Duodenal mucosa (tissue), 2 donors: ENCODE results near the gene GLCCI1.

Experiments used
- H3K27ac ChIP-seq: one replicate; pipeline ENCODE4 v1.7.0; 2013; ENCODE audit warnings: low read depth, low read length
- H3K27me3 ChIP-seq, 2 donors: one replicate each; pipeline ENCODE4 v1.7.0; 2013; ENCODE audit warnings: low read length in 2 of 2, control low read depth in 1 of 2; ENCODE audit not compliant: insufficient read depth in 2 of 2, control insufficient read depth in 1 of 2
- H3K36me3 ChIP-seq, 2 donors: one replicate each; pipeline ENCODE4 v1.7.0; 2013; ENCODE audit warnings: low read length in 2 of 2, control low read depth in 1 of 2; ENCODE audit not compliant: insufficient read depth in 2 of 2, control insufficient read depth in 1 of 2
- H3K4me1 ChIP-seq, 2 donors: one replicate each; pipeline ENCODE4 v1.7.0; 2013; ENCODE audit warnings: low read length in 2 of 2, control low read depth in 1 of 2; ENCODE audit not compliant: insufficient read depth in 2 of 2, control insufficient read depth in 1 of 2
- H3K4me3 ChIP-seq, 2 donors: one replicate each; pipeline ENCODE4 v1.7.0; 2013; ENCODE audit warnings: low read length in 2 of 2, low read depth in 1 of 2
- H3K9ac ChIP-seq, 2 donors: one replicate each; pipeline ENCODE4 v1.7.0; 2013; ENCODE audit warnings: low read length in 2 of 2, low read depth in 1 of 2
- H3K9me3 ChIP-seq, 2 donors: one replicate each; pipeline ENCODE4 v1.7.0; 2013; ENCODE audit warnings: low read length in 2 of 2, control low read depth in 1 of 2; ENCODE audit not compliant: control insufficient read depth in 1 of 2

GLCCI1 gene

DNA sequence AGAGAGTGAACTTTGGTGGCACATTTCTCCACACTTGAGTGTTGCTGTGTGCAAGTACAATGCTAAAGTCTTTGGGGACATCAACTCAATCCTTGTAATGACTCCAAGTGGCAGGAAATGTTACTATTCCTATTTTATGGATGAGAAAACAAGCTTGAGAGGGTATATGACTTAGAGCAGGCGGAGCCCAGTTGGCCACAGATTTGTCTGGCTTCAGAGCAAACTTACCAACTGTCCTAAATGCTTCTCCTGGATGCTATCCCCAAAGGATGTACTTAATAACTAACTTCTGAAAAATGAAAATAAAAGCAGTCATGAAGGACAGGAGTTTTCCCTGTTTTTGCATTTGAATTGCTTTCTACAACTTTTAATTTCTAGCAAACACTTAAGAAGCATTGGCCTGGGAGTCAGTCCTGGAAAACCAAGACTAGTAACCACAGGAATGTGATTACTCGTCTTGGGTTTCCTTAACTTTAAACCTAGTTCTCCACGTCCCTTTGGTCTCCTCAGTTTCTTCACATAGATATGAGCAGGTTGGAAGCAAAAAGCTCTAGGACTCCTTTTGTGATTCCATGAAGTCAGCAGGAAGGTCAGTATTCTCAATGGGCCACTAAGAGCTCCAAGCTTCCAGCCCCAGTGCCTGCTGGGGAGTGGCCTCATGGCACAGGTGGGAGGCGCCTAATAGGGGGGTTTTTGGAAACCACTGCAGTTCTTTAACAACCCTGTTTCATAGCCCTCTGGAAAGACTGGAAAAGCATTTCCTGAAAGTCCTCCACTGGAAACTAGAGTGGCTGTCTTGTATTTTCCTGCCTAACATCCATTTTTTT lies 140.8 kb downstream of the GLCCI1 start:
- H3K9ac ChIP-seq, result no peak overlapping the region

DNA sequence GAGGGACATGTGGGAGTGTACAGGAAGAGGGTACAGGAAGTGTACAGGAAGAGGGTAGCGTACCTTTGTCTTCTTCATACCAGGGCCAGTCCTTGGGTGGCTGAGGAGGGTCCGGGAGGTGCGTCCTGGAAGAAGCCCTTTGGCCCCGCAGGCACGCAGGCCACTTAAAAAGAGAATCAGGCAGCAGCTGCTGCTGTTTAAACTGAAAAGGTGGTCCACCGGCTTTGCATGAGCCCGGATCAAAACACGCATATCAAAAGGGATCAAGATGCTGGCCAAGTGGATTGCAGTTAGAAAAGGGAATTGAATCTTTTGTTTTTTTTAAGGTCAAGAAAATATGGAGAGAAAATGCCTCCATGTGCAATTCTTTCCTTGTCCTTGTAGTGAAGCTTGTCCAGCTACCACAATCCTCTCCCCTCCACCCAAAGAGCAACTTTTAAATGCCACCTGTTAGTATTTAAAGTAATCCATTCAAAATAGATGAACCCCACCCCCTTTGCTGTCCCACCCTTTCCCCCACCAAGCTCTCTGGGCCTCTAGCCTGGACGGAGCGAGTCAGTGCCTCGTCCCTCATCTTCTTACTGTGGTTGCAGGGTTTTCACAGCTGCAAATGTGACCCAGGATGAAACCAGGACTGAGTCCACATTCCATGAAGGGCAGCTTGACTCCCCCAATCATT lies 142.8 kb downstream of the GLCCI1 start:
- Histone ChIP-seq H3K4me3 (no peak overlapping the region), H3K9me3 (no peaks in the 10 kb centered on the region), H3K27ac (no peak overlapping the region), H3K9ac (no peak overlapping the region), H3K36me3 (peaks cover 0 to 7% of the 10 kb centered on the region in 2 donors), H3K27me3 (no peaks in the 10 kb centered on the region), H3K4me1 (no peaks in the 10 kb centered on the region)

More for the DNA sequence above, 140.8 kb downstream of the GLCCI1 start:
- Histone ChIP-seq H3K4me3 (no peak overlapping the region), H3K4me1 (no peaks in the 10 kb centered on the region), H3K9me3 (no peaks in the 10 kb centered on the region), H3K27me3 (no peaks in the 10 kb centered on the region), H3K36me3 (peaks cover 0 to 3% of the 10 kb centered on the region in 2 donors), H3K27ac (no peak overlapping the region)

DNA sequence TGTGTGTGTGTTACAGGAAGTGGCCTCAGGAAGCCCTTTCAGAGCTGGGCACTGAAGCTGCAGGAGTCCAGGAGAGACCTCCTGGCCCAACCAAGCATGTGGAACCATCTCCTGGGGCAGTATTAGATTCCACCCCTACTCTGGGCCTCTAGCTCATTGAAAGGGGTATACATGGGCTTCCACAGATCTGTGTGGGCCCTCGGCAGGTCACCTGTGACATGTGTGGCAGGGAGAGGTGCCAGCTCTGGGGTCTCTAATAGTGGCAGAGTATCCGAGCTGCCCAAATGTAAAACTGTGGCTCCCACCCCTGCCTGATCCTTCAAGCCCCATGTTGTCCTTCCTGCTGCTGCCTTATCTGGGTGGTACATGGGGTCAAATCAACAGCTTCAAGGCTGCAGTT lies 144.1 kb downstream of the GLCCI1 start:
- Histone ChIP-seq H3K27me3 (no peaks in the 10 kb centered on the region), H3K9me3 (no peaks in the 10 kb centered on the region), H3K9ac (no peak overlapping the region), H3K36me3 (peaks cover 0 to 7% of the 10 kb centered on the region in 2 donors), H3K4me3 (no peak overlapping the region), H3K27ac (no peak overlapping the region), H3K4me1 (no peaks in the 10 kb centered on the region)

DNA sequence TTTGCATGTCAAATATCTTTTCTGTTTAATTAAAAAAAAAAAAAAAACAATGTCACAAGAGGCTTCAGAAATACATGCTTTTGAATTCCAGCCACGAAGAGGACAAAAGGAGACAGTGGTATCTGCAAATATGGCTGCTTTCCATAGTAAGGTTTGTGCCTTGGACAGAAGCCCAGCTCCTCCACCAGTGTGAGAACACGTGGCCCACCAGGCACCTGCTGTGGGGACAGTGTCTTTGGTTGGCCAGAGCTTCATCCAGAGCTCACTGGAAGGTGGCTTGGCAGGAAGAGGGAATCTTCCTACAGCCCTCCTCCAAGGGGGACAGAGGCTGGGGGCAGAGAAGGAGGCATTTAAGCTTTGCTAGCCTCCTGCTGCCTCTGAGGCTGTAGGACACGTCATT lies 144.6 kb downstream of the GLCCI1 start:
- Histone ChIP-seq H3K27ac (no peak overlapping the region), H3K27me3 (no peaks in the 10 kb centered on the region), H3K9ac (no peak overlapping the region), H3K4me1 (no peaks in the 10 kb centered on the region), H3K36me3 (peaks cover 0 to 7% of the 10 kb centered on the region in 2 donors), H3K4me3 (no peak overlapping the region), H3K9me3 (no peaks in the 10 kb centered on the region)

DNA sequence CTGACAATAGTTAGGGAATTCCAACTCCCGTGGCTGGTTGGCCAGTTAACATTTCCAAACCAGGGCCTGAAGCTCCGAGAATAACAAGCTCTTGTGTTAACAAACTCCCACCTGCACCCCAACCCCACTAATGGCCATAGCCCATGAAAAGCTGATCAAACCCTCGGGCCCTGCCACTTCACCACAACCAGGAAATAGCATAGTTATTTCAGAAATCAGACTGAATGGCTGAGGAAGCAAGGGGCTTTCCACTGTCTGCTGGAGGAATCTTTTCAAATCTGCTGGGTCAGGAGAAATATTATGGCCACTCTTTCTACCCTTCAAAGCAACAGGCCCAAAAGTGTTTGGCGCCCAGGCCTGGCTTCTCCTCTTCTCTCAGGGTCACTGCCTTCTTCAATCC lies 145.6 kb downstream of the GLCCI1 start:
- H3K27me3 ChIP-seq, result no peaks in the 10 kb centered on the region
- peaks cover 0 to 7% of the 10 kb centered on the region in 2 donors for H3K36me3 ChIP-seq
- no peaks in the 10 kb centered on the region for H3K4me1 ChIP-seq
- H3K9me3 ChIP-seq, result no peaks in the 10 kb centered on the region
- no peak overlapping the region for H3K9ac ChIP-seq
- H3K27ac ChIP-seq, result no peak overlapping the region
- no peak overlapping the region for H3K4me3 ChIP-seq

DNA sequence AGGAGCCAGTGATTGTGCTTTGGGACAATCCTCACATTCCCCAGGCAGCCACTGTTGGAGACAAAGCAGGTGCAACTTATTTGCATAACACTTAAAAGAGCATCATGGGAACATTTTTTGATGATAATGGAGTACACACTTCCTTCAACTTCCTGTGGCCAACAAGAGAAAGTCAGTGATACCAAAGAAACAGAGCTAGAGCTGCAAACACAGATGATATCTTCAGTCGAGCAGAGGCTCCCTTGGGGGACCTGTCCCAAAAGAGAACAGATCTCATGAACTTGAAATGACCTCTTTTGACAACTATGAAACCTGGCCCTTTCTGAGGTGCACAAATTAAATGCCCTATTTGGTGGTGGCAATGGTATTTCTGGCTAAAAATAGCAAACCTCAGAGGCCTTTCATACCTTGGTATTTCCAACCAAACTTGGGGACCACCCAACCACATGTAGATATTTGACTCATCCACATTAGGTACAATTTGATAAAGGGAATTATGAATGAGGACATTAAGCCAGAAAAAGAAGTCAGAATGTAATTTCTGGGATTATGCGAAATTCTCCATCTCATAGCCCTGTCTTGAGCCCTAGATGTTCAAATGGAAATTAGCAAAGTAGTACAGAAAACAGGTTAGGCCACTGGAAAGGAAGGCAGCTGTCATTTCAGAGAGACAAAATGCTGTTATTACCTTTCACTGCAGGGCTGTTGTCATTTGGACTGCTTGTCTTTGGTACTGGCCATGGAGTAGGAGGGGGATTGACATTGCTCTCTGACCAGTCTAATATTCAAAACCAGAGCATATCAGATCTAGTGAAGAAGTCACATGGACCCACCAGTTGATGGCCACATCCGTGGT lies 147.2 kb downstream of the GLCCI1 start:
- no peak overlapping the region for H3K27ac ChIP-seq
- no peaks in the 10 kb centered on the region for H3K27me3 ChIP-seq
- H3K4me3 ChIP-seq, result no peak overlapping the region
- peaks cover 0 to 7% of the 10 kb centered on the region in 2 donors for H3K36me3 ChIP-seq
- H3K4me1 ChIP-seq, result no peaks in the 10 kb centered on the region
- H3K9ac ChIP-seq, result no peak overlapping the region
- no peaks in the 10 kb centered on the region for H3K9me3 ChIP-seq

DNA sequence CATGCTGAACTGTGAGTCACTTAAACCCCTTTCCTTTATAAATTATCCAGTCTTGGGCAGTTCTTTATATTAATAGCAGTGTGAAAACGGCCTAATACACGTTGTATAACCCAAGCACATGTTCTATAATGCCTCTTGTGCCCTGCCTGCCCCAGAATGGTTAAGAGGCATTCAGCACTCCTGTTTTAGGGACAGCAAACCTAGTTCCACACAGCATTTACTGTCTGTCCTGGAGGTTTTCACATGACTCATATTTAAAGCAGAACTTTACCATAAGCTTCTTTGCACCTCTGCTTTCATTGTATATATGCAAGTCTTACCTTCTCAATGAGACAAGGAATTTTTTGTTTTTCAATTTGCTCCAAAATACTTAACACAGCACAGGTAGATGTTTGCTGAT lies 148.6 kb downstream of the GLCCI1 start:
- Histone ChIP-seq H3K9ac (no peak overlapping the region), H3K27me3 (no peaks in the 10 kb centered on the region), H3K4me3 (no peak overlapping the region), H3K9me3 (no peaks in the 10 kb centered on the region), H3K27ac (no peak overlapping the region), H3K36me3 (peaks cover 0 to 7% of the 10 kb centered on the region in 2 donors), H3K4me1 (no peaks in the 10 kb centered on the region)

DNA sequence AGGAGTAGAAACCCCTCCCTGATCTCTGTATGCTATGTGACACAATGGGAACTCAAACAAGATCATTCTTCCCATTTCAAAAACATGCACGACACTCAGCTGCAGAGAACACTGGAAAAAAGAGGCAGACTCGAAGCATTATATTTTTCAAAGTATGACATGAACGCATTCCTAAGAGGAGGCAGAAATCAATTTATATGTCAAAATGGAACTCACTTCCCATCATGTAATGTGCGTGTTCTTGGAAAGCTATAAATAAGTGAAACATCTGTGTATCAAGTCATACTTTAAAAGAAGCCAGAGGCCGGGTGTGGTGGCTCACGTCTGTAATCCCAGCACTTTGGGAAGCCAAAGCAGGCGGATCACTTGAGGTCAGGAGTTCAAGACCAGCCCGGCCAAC lies 150.7 kb downstream of the GLCCI1 start:
- Histone ChIP-seq H3K36me3 (peaks cover 0 to 4% of the 10 kb centered on the region in 2 donors), H3K9me3 (no peaks in the 10 kb centered on the region), H3K27ac (no peak overlapping the region), H3K4me1 (no peaks in the 10 kb centered on the region), H3K27me3 (no peaks in the 10 kb centered on the region), H3K9ac (no peak overlapping the region), H3K4me3 (no peak overlapping the region)

DNA sequence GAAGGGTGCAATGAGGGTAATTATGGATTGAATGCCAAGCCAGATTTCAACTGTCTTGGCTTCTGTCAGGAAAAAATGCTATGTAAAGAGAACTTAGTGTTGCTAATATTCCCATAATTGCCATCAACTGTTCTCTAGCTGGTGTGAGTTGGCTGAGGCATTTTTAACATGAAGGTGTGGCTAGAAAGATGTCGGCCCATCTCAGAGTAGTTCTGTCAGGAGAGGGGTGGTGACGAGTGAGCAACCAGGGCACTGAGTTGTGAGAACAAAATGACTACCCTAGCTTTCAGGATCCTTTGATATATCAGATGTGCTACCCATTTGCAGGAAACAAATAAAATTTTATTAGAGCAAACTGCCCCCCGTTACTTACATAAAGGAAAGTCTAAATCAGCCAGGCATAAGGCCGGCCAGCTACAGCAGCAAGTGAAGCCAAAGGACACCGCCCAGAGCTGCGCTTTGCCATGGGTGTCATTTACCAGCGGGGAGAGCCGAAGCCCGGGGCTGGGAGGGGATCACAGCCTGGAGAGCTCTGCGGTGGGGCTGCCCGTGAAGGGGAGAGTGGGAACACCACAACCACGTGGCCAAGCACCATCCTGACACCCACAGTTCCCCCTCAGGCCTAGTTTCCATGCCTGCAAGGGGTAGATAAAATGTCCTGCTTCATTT lies 151.9 kb downstream of the GLCCI1 start:
- Histone ChIP-seq H3K9ac (no peak overlapping the region), H3K4me1 (peaks cover 0 to 6% of the 10 kb centered on the region in 2 donors), H3K27me3 (no peaks in the 10 kb centered on the region), H3K4me3 (no peak overlapping the region), H3K9me3 (no peaks in the 10 kb centered on the region), H3K36me3 (no peaks in the 10 kb centered on the region), H3K27ac (no peak overlapping the region)
